OCI-LY3 (cell line): ENCODE data around the gene TMEM14B.

Experiments
- EZH2phosphoT487 ChIP-seq: fragments of 200-600 bp; shearing (Covaris generic); IDR thresholded peaks from 2 replicates; pipeline ENCODE4 v1.6.1; 2018; ENCODE audit warnings: antibody characterized with exemption, mixed run types, low read depth
- TF ChIP-seq, protein P1 (sequence below): fragments of 200-600, 300-600 bp; sonication (generic); IDR thresholded peaks from 2 replicates; pipeline ENCODE4 v1.5.1; 2014; ENCODE audit warnings: antibody characterized with exemption, low read length, low read depth

DNA sequence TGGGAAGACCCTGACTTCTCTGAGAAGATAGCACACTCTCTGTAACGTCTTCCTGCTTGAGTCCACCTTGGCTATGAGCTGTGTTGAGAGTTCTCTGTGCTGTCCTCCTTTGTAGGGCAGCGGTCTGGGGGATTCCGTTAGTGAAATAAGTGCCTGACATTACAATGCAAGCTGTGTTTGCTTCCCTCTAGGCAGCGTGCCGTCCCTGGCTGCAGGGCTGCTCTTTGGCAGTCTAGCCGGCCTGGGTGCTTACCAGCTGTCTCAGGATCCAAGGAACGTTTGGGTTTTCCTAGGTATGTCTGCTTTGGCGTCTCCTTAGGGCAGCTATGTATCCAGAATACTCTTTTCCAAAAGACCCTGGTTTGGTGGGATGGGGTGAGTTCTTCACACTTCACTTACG is 21.9 kb upstream of the TMEM14B start:
- TF ChIP-seq, protein P1, sequence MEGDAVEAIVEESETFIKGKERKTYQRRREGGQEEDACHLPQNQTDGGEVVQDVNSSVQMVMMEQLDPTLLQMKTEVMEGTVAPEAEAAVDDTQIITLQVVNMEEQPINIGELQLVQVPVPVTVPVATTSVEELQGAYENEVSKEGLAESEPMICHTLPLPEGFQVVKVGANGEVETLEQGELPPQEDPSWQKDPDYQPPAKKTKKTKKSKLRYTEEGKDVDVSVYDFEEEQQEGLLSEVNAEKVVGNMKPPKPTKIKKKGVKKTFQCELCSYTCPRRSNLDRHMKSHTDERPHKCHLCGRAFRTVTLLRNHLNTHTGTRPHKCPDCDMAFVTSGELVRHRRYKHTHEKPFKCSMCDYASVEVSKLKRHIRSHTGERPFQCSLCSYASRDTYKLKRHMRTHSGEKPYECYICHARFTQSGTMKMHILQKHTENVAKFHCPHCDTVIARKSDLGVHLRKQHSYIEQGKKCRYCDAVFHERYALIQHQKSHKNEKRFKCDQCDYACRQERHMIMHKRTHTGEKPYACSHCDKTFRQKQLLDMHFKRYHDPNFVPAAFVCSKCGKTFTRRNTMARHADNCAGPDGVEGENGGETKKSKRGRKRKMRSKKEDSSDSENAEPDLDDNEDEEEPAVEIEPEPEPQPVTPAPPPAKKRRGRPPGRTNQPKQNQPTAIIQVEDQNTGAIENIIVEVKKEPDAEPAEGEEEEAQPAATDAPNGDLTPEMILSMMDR, result no peak
- no peak for TF ChIP-seq EZH2phosphoT487
